GM18499 (cell line): ENCODE measurements around the gene PPP1R12A.
"Not testable (repeated sequence)": the region's sequence is repeated elsewhere in the genome, so short reads cannot be mapped to it uniquely, and the experiment has no call there.

ENCODE experiments used
- ATAC-seq: cut with Tn5 transposase; IDR thresholded peaks from one replicate; pipeline ENCODE4 v1.9.1; 2021; ENCODE audit warnings: moderate number of reproducible peaks; ENCODE audit not compliant: insufficient read depth, unreplicated experiment

Gene PPP1R12A

DNA sequence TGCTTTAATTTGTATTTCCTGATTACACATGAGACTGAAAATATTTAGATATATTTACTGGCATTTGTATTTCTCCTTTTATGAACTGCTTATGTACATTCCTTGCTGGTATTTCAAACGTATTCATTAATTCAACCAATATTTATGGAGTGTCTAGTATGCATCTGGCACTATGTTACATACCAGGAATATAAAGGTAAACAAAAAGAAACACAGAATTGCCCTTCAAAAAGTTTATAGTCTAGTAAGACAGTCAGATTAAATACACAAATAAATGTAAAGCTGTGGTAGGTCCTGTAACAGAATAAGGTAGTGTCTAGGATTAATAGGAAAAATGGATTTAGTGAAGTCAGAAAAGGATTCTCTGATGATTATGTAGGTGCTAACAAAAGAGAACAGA, 87.5 kb downstream of the PPP1R12A start:
- ATAC-seq = no peak

GRCh38 chr12:79844693-79845092, 90.2 kb downstream of the PPP1R12A start:
- no peak for ATAC-seq

DNA sequence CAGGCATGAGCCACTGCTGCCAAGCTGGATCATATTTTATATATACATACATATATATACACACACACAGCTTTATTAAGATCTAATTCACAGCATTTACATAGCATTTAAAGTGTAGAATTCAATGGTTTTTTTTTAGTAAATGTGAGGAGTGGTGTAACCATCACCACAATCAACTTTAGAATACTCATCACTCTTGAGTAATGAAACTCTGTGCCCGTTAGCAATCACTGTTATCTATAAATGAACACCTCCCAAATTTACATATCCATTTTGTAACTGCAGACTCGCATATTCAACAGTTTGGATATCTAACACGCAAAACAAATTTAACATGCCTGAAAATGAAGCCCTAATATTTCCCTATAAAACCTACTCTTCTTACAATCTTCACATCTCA, 90.9 kb downstream of the PPP1R12A start:
- ATAC-seq = no peak

- ATAC-seq = no peak
Measured at GRCh38 chr12:79842630-79843029, 92.3 kb downstream of the PPP1R12A start.

- no peak for ATAC-seq
Measured at GRCh38 chr12:79841878-79842265, 93.0 kb downstream of the PPP1R12A start.

DNA sequence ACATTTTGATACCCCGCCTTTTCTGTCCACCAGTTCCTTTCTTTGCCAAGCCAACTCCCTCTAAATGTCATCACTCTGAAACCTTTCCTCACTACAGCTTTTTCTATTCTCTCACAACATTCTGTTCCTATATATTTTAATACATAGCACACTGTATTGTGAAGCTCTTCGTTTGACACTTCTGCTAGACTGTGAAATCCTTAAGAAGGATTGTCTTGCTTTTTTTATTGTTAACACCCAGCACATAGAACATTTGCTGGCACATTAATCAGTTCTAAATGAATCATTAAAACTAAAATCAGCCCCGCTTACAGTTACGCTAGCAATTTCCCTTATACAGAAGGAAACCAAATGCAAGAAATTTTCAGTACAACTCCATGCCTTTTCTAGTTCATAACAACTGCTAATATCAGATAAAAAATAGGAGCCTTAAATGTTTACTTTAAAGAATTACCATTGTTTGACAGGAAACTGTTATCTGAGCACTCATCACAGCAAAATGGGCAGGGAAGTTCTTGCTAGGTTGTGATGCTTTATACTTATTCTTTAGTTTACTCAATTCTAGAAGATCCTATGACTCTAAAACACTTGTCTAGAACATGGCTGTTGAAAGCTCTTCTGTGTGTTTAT, 93.5 kb downstream of the PPP1R12A start:
- ATAC-seq = no peak

DNA sequence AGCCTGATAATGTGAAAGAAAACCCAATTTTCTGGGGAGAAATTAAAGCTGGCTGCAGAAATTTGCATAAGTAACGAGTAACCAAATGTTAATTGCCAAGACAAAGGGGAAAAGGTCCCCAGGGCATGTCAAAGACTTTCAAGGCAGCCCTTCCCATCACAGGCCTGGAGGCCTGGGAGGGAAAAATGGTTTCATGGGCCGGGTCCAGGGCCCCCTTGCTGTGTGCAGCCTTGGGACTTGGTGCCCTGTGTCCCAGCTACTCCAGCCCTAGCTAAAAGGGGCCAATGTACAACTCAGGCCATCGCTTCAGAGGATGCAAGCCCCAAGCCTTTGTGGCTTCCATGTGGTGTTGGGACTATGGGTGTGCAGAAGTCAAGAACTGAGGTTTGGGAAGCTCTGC, 96.5 kb downstream of the PPP1R12A start:
- no peak for ATAC-seq

- ATAC-seq = no peak
Measured at GRCh38 chr12:79837575-79837974, 97.3 kb downstream of the PPP1R12A start.

GRCh38 chr12:79835377-79835843, 99.5 kb downstream of the PPP1R12A start:
- no peak for ATAC-seq

GRCh38 chr12:79834712-79835376, 100.1 kb downstream of the PPP1R12A start:
- no peak for ATAC-seq

DNA sequence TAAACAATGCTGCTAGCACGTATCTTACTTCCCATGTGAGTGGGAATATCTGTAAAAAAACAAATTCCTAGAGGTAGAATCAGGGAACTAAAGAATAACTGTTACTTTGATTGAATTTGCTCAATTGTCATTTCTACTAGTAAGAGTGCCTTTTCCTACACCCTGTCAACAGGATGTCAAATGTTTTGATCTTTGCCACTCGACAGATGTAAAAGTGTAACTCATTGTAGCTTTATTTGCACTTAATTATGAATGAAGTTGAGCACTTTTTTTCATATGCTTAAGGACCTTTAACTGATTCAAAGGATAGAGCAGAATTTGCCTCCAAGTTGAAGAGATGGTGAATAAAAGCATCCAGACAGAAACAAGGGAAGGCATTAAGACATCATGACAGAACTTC, 104.5 kb downstream of the PPP1R12A start:
- no peak for ATAC-seq

DNA sequence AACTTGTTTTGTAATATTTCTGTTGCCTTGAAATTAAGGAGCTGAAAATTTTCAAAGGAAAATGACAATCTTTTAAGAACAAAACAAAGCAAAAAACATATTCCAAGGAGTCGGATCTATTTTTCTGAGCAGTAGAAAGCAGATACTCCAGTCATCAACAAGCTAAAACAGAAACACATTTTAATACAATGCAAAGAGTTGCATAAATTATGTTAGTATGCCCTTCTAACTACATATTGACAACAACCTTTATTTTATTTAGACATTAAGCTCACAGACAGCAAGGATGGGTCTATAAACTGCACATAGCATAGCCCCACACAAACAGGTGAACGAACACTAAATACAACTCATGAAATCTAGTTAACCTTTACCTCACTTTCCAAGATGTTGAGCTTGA, 106.0 kb downstream of the PPP1R12A start:
- no peak for ATAC-seq

- ATAC-seq = no peak
Measured at GRCh38 chr12:79827484-79827883, 107.4 kb downstream of the PPP1R12A start.

- no peak for ATAC-seq
Measured at GRCh38 chr12:79826267-79827128, 108.4 kb downstream of the PPP1R12A start.

GRCh38 chr12:79822475-79822874, 112.4 kb downstream of the PPP1R12A start:
- no peak for ATAC-seq

- no peak for ATAC-seq
Measured at GRCh38 chr12:79818856-79819255, 116.0 kb downstream of the PPP1R12A start.

GRCh38 chr12:79784366-79785065, 150.4 kb downstream of the PPP1R12A start:
- ATAC-seq = not testable (repeated sequence)

- no peak for ATAC-seq
Measured at GRCh38 chr12:79782172-79782900, 152.6 kb downstream of the PPP1R12A start.

- no peak for ATAC-seq
Measured at GRCh38 chr12:79778802-79779448, 156.0 kb downstream of the PPP1R12A start.
